Osteoblast (primary cell): ENCODE measurements around the gene STIP1. TPM values are rescaled to one million over a fixed set of nuclear protein-coding genes. Genes with fewer than 3 reads are reported as not detected.
A peak's percentile ranks its signal among the peaks of the same experiment; 100 is the strongest.

Experiments used
- DNase-seq: peaks from one replicate; pipeline ENCODE4 v3.0.0; 2011; ENCODE audit warnings: low spot score, mixed read lengths; ENCODE audit not compliant: insufficient read length; ENCODE audit errors: missing footprints
- H2AFZ ChIP-seq: 2 replicates; pipeline ENCODE4 v1.6.0; 2011; ENCODE audit warnings: mild to moderate bottlenecking, low read length
- H3K27ac ChIP-seq: 2 replicates; pipeline ENCODE4 v1.5.1; 2011; ENCODE audit warnings: mild to moderate bottlenecking, low read depth, low read length, moderate library complexity
- H3K27me3 ChIP-seq: 2 replicates; pipeline ENCODE4 v1.6.0; 2012; ENCODE audit warnings: mild to moderate bottlenecking, control low read depth, inconsistent platforms, low read length, moderate library complexity; ENCODE audit not compliant: insufficient read depth
- H3K36me3 ChIP-seq: 2 replicates; pipeline ENCODE4 v1.5.1; 2011; ENCODE audit warnings: mild to moderate bottlenecking, low read length, control low read depth, moderate library complexity; ENCODE audit not compliant: insufficient read depth
- H3K4me1 ChIP-seq: 2 replicates; pipeline ENCODE4 v1.5.1; 2011; ENCODE audit warnings: mild to moderate bottlenecking, low read length, control low read depth, moderate library complexity; ENCODE audit not compliant: insufficient read depth
- H3K4me2 ChIP-seq: 2 replicates; pipeline ENCODE4 v1.6.0; 2011; ENCODE audit warnings: mild to moderate bottlenecking, low read length; ENCODE audit not compliant: insufficient read depth
- H3K4me3 ChIP-seq: fragments of 200-600 bp; sonication (generic); 3 replicates; pipeline ENCODE4 v1.5.1; 2012; ENCODE audit warnings: mild to moderate bottlenecking, low read length, inconsistent platforms; ENCODE audit not compliant: insufficient read depth
- H3K79me2 ChIP-seq: 2 replicates; pipeline ENCODE4 v1.6.0; 2012; ENCODE audit warnings: mild to moderate bottlenecking, low read length, control low read depth, inconsistent platforms; ENCODE audit not compliant: insufficient read depth
- H3K9me3 ChIP-seq: 2 replicates; pipeline ENCODE4 v1.5.1; 2011; ENCODE audit warnings: low read depth, low read length, control low read depth
- H4K20me1 ChIP-seq: 2 replicates; pipeline ENCODE4 v1.6.0; 2012; ENCODE audit warnings: mild to moderate bottlenecking, low read length, control low read depth; ENCODE audit not compliant: insufficient read depth
- total RNA-seq: library from RNA; depleted of rRNA; stranded (reverse); fragments of >200 nt; gene quantifications from 2 replicates; pipeline ENCODE4 v1.2.3, GENCODE V29; 2012
- TF ChIP-seq, protein P1 (sequence below): IDR thresholded peaks from 2 replicates; pipeline ENCODE4 v1.5.1; 2011; ENCODE audit warnings: mild to moderate bottlenecking, low read depth, low read length, moderate library complexity; ENCODE audit errors: extremely low read depth

The STIP1 gene
- total RNA-seq, 1 donor = 94.5 TPM

DNA sequence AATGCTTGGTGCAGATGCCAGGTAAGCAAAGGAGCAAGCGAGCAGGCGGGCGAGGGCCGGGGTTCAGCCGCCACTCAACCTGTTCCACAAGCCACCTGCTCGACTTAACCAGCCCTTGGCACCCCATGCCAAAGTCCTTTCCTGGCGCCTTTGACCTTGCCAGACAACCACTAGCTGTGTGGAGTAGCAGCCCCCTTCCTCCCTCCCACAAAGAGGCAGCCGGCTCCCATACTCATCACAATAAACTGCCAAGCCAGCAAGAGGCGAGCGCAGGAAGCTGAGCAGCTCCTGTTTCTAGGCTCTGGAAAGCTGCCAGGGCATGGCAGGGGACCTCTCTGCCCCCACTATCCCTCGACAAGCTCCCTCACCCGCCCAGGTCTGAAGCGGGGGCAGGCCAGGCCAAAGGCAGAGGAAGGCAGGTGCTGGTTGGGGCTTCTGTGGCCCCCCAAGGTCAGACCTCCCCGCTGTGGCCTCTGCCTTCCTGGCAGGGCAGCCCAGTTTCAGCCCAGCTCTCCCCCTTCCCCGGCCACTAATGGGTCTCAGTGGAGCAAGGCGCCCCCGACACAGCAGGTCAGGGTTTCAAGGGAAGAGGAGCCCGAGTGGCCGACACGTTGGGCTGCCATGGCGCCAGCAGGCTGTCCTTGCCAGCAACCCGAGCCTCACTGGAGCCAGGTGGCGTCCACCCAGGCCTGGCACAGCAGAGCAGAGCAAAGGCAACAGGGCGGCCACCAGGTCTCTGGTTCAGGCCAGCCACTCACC lies 35.3 kb upstream of the STIP1 start:
- no peaks in the 10 kb centered on the region for H3K9me3 ChIP-seq
- no peak for DNase-seq
- no peak overlapping the region for H2AFZ ChIP-seq
- H3K4me1 ChIP-seq = peaks cover 4% of the 10 kb centered on the region
- peaks cover 24% of the 10 kb centered on the region for H4K20me1 ChIP-seq
- TF ChIP-seq, protein P1, sequence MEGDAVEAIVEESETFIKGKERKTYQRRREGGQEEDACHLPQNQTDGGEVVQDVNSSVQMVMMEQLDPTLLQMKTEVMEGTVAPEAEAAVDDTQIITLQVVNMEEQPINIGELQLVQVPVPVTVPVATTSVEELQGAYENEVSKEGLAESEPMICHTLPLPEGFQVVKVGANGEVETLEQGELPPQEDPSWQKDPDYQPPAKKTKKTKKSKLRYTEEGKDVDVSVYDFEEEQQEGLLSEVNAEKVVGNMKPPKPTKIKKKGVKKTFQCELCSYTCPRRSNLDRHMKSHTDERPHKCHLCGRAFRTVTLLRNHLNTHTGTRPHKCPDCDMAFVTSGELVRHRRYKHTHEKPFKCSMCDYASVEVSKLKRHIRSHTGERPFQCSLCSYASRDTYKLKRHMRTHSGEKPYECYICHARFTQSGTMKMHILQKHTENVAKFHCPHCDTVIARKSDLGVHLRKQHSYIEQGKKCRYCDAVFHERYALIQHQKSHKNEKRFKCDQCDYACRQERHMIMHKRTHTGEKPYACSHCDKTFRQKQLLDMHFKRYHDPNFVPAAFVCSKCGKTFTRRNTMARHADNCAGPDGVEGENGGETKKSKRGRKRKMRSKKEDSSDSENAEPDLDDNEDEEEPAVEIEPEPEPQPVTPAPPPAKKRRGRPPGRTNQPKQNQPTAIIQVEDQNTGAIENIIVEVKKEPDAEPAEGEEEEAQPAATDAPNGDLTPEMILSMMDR = no peak
- no peaks in the 10 kb centered on the region for H3K27me3 ChIP-seq
- no peak overlapping the region for H3K27ac ChIP-seq
- no peak overlapping the region for H3K4me2 ChIP-seq
- no peak overlapping the region for H3K4me3 ChIP-seq
- no peaks in the 10 kb centered on the region for H3K79me2 ChIP-seq
- H3K36me3 ChIP-seq = no peaks in the 10 kb centered on the region

DNA sequence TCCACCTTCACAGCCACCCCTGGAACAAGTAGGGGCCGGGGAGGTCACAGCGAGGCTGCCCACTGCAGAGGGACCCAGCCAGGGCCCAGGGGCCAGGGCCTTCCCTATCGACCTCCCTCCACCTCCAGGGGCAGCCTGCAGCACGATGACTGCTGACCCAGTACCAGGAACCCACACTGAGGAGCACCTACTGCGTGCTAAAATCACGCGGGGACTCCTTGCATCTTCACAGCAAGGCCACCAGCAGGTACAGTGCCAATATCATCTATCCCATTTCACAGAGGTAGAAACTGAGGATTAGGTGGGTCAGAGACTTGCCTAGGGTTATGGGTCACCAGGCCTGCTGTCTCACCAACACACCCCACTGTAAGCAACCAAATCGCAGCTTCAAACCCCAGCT lies 34.6 kb upstream of the STIP1 start:
- Histone ChIP-seq H2AFZ (no peak overlapping the region), H3K4me1 (peaks cover 4% of the 10 kb centered on the region), H3K27me3 (no peaks in the 10 kb centered on the region), H3K4me2 (no peak overlapping the region), H3K27ac (no peak overlapping the region), H3K4me3 (no peak overlapping the region), H3K9me3 (no peaks in the 10 kb centered on the region), H4K20me1 (peaks cover 21% of the 10 kb centered on the region), H3K79me2 (no peaks in the 10 kb centered on the region), H3K36me3 (no peaks in the 10 kb centered on the region)
- TF ChIP-seq, protein P1 = no peak
- DNase-seq = no peak

DNA sequence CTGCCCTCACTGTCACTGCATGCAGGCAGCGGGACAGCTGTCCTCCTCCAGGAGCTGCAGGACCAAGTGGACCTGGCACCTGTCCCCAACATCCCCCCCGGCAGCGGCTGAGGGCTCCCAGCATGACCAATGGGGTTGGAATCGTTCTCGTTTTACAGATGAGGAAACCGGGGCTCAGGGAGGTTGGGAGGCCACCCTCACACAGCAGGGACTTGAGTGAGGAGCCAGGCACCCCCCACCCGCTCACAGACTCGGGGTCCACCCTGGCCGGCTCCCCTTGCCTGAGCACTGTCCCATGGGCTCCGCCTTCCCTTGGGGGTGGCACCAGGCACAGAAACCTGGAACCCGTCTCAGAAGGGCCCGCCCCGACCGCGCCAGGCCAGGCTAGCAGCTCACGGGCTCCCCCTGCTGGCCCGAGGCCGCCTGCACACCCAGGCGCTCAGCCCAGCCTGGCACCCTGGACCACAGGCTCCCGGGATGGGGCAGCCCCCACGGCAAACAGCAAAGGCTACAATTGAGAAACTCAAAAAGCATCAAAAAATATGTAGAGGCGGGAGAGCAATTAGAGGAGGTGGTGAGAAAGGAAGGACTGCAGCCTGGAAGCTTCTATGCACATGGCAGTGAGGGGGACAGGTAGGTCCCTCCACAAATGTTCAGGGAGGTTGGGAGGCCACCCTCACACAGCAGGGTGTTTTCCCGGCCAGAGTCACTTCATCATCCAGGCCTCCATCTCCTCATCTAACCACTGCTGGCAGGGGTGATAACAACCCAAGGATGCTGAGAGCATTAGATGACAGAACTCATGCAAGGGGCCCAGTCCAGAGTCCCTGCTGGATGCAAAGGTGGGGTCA lies 32.9 kb upstream of the STIP1 start:
- Histone ChIP-seq H3K9me3 (no peaks in the 10 kb centered on the region), H2AFZ (peak overlapping the region; percentile 76), H3K27ac (no peak overlapping the region), H4K20me1 (peaks cover 22% of the 10 kb centered on the region), H3K4me3 (peak overlapping the region; percentile 54), H3K4me2 (peak overlapping the region; percentile 69), H3K36me3 (no peaks in the 10 kb centered on the region), H3K4me1 (peaks cover 4% of the 10 kb centered on the region), H3K79me2 (no peaks in the 10 kb centered on the region), H3K27me3 (no peaks in the 10 kb centered on the region)
- DNase-seq = peak; percentile 99
- TF ChIP-seq, protein P1 = peak; percentile 92

DNA sequence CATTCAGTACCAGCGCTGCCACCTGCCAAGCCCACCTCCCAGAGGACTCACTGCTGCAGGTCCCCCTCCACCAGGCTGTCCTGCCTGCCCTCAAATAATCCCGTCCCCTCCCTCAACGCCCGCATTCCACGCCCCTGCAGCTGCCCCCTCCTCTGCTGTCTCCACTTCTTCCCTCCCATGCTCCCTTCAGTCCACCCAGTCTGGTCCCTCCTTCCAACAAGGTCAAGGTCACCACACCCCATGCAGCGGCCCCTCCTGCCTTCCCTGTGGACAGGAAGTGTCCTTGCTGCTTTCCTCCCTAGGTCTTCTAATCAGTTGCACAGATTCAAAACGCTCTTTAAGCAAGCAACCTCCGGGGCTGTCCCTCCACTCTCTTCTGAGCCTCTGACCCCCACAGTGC lies 32.2 kb upstream of the STIP1 start:
- no peaks in the 10 kb centered on the region for H3K36me3 ChIP-seq
- no peak overlapping the region for H3K27ac ChIP-seq
- H3K27me3 ChIP-seq = no peaks in the 10 kb centered on the region
- no peaks in the 10 kb centered on the region for H3K9me3 ChIP-seq
- no peak overlapping the region for H3K4me3 ChIP-seq
- no peak overlapping the region for H3K4me2 ChIP-seq
- no peak overlapping the region for H2AFZ ChIP-seq
- H4K20me1 ChIP-seq = peaks cover 22% of the 10 kb centered on the region
- H3K79me2 ChIP-seq = no peaks in the 10 kb centered on the region
- H3K4me1 ChIP-seq = no peaks in the 10 kb centered on the region
- TF ChIP-seq, protein P1 = no peak
- no peak for DNase-seq
